Kidney glomerular epithelial cell (primary cell): ENCODE data around the gene KLHDC7A.

Experiments
- DNase-seq: peaks from one replicate; lab custom pipeline; 2025; lab: John Stamatoyannopoulos, UW

KLHDC7A gene

DNA sequence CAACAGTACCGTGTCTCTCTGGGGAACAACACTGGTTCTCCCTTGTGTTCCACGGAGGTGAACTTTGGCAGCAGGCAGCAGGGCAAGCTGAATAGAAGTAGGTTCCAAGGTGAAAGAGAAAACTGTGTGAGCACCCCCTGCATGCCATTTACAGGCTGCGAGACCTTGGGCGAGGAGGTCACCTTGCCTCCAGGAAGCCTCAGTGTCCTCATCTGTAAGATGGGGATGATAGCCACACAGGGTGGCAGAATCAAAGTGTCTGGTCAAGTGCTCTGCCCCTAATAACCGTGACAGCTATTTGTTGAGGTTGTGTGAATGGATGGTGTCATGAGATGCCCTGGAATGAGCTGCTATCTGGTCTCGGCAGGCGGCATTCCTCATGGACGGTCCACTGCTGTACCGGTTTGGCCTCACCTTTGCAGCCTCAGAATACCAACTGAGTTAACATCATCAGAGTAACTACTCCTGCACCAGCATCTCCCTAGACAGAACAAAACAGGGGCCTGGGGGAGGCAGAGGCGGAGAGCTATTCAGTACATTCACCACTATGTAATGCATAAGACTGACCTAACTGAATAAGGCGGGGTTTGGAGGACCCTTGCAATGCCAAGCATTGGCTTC lies 7.4 kb upstream of the KLHDC7A start:
- no peak for DNase-seq

GRCh38 chr1:18474559-18475175 lies 6.1 kb upstream of the KLHDC7A start:
- DNase-seq: no peak

- DNase-seq: no peak
Observed at GRCh38 chr1:18475234-18475905, 5.4 kb upstream of the KLHDC7A start.

DNA sequence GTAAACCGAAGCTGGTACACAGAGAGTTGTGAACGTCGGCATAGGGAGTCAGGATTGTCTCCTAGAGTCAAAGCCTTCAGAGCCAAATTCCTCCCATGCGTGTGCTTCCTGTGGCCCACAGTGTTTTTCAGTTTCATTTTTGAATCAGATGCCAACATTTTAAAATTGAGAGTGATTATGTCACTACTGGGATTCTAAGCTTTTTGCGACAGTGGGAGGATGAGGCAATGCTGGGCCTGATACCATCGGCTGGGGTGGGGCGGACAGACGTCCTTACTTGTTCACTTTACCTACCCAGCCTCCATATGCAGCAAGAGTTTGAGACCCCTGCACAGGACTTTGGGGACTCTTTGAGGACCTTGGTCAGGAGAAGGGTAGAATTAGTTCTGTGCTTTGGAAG lies 1.3 kb upstream of the KLHDC7A start:
- no peak for DNase-seq

DNA sequence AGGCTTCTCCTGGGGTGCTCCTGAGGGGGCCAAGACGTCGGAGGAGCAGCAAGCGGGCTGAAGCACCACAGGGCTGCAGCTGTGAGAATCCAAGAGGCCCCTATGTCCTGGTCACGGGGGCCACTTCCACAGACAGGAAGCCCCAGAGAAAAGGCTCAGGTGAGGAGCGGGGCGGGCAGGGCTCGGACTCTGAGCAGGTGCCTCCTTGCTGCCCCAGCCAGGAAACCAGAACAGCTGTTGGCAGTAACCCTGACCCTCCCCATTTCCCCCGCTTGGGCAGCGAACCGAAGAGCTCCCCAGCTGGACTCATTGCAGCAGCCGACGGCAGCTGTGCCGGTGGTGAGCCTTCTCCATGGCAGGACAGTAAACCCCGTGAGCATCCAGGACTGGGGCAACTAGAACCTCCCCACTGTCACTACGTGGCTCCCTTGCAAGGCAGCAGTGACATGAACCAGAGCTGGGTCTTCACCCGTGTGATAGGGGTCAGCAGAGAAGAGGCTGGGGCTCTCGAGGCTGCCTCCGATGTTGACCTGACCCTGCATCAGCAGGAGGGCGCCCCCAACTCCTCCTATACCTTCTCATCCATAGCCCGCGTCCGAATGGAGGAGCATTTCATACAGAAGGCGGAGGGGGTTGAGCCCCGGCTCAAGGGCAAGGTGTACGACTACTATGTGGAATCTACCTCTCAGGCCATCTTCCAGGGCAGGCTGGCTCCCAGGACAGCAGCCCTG lies 625 bp downstream of the KLHDC7A start:
- no peak for DNase-seq

GRCh38 chr1:18481921-18482701 lies 1.4 kb downstream of the KLHDC7A start:
- DNase-seq: no peak

DNA sequence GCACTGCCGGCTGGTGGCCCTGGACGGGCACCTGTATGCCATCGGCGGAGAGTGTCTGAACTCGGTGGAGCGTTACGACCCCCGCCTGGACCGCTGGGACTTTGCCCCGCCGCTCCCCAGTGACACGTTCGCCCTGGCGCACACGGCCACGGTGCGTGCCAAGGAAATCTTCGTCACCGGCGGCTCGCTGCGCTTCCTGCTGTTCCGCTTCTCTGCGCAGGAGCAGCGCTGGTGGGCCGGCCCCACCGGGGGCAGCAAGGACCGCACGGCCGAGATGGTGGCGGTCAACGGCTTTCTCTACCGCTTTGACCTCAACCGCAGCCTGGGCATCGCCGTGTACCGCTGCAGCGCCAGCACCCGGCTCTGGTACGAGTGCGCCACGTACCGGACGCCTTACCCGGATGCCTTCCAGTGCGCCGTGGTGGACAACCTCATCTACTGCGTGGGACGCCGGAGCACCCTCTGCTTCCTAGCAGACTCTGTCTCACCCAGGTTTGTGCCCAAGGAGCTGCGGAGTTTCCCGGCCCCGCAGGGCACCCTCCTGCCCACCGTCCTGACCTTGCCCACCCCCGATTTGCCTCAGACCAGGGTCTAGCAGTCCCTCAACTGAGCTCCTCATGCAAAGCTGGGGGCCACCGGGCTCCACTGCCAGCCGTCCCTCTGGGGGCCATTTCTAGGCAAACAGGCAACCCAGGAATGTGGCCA lies 2.1 kb downstream of the KLHDC7A start:
- no peak for DNase-seq

DNA sequence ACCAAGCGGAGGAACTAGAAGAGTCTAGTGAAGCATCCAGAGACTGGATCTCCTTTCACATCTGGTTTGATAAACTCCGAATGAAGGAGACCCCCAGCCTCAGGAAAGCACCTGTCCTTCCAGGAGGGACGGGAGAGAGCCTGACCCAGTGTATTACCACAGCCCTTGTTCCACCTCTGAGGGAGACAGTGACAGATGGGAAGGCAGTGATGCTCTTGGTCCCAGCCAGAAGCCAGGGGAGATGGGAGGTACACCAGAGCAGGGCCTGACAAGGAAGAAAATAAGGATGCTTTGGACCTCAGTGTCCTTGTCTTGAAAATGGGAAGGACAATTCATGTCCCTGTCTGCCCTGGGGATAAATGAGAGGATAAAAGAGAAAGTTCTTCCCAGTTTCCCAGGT lies 3.5 kb downstream of the KLHDC7A start:
- no peak for DNase-seq

GRCh38 chr1:18484721-18485120 lies 4.0 kb downstream of the KLHDC7A start:
- no peak for DNase-seq

DNA sequence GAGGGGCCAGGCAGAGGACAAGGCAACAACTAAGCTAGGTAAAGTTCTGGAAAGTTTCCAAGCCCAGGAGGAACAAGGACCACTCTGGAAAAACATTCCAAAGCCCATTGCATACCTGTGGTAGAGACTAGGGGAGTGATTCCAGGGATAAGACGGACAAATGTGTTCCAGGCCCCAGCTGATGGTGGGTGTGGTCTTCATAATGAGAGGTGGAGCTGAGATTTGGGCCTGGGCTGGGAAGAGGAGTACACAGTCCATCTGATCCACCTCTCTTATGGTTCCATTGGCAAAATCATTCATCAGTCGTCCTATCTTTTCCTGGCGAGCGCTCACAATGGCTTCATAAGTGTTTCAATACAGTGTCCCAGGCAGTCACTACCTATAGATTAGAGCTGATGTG lies 4.5 kb downstream of the KLHDC7A start:
- no peak for DNase-seq

DNA sequence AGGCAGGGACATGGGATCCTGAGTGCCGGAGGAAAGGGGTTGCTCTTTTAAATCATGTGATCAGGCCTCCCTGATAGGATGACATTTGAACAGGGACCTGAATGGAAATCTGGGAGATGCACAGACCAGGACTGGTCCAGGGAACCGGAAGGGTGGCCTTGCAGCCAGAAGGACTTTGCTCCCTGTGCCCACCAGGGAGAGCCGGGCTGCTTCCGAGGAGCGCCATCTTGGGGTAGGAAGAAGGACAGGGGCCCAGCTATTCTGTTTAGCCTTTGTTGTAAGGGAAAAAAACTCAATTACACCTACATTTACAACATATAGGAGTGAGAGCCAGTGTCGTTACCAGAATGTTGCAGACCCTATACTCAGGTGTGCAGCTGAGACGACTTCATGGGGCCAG lies 5.5 kb downstream of the KLHDC7A start:
- no peak for DNase-seq

DNA sequence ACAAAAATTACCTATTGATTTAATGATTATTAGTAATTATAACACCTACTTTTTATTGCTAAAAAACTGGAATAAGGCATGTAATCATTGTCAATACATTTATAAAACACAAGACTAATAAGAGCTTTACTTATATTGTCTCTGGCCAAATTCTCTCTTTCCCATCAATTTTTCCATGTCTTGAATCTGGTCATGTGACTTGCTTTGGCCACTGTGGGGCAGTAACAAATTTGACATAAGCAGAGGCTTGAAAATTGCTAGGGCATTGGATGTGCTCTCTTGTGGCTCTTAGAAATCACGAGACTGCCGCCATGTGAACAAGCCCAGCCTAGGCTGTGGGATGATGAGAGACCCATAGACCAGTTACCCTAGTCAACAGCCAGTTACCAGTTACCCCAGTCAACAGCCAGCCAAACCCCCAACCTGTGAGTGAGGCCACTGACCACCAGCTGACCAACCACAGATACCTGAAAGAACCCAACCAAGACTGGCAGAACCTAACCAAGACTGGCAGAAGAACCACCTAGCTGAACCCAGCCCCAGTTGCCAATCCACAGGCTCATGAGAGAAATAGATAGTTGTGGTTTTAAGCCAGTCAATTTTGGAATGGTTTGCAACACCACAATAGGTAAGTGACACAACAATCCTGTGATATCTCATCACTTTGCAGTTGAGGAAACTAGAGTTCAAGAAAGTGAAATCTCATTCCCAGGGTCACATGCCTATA lies 8.8 kb downstream of the KLHDC7A start:
- DNase-seq: no peak

- DNase-seq: no peak
Observed at GRCh38 chr1:18491168-18491567, 10.4 kb downstream of the KLHDC7A start.

DNA sequence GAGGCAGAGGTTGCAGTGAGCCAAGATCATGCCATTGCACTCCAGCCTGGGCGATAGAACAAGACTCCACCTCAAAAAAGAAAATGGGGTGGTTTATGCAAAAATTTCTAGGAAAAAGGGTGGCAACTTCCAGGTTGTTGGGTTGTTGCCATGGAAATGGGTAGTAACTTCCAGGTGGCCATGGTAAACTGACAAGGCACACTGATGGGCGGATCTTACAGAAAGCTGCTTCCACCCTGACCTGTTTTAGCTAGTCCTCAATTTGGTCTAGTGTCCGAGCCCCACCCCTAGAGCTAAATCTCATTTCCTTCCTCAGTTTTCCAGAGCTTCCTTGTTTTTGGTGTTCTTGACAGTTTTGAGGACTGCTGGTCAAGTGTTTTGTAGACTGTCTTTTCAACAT lies 13.6 kb downstream of the KLHDC7A start:
- no peak for DNase-seq

GRCh38 chr1:18495635-18496034 lies 14.9 kb downstream of the KLHDC7A start:
- DNase-seq: no peak

GRCh38 chr1:18496056-18496455 lies 15.3 kb downstream of the KLHDC7A start:
- no peak for DNase-seq

- no peak for DNase-seq
Observed at GRCh38 chr1:18496497-18497235, 15.9 kb downstream of the KLHDC7A start.

DNA sequence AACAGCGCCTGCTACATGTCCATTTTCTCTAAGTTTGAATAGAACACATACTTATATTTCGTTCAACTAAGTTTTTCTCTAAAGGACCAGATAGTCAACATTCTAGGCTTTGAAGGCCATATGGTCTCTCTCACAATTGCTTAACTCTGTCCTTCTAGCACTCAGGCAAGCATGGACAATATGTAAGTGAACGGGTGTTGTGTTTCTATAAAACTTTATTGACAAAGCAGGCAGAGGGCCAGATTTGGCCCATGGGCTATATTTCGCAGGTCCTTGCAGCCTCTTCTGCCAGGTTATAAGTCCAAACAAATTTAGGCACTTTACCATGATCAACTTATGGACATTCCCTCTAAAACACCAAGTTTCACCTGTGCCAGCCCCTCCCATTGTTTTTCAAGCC lies 21.1 kb downstream of the KLHDC7A start:
- DNase-seq: no peak

GRCh38 chr1:18504609-18505008 lies 23.9 kb downstream of the KLHDC7A start:
- DNase-seq: no peak

GRCh38 chr1:18505666-18506065 lies 24.9 kb downstream of the KLHDC7A start:
- no peak for DNase-seq
